Measurements from ENCODE around the gene OR51B4.
"Not testable (repeated sequence)": the region's sequence is repeated elsewhere in the genome, so short reads cannot be mapped to it uniquely, and the experiment has no call there.

The OR51B4 gene

GRCh38 chr11:5269715-5270147, 32.0 kb downstream of the OR51B4 start, which contains the start of gene HBE1:
TSS of gene HBE1 (minus strand) at chr11:5269945. CDS start at chr11:5269890, 55 bp downstream.
- DNase-seq, result peak; percentile 17

GRCh38 chr11:5267033-5267563, 34.6 kb downstream of the OR51B4 start:
- DNase-seq, result no peak

GRCh38 chr11:5266609-5267008, 35.1 kb downstream of the OR51B4 start:
- DNase-seq, result no peak

GRCh38 chr11:5265832-5266231, 35.9 kb downstream of the OR51B4 start:
- no peak for DNase-seq

- no peak for DNase-seq
Observed at GRCh38 chr11:5258543-5259262, 43.0 kb downstream of the OR51B4 start.

GRCh38 chr11:5257296-5257695, 44.5 kb downstream of the OR51B4 start:
- no peak for DNase-seq

GRCh38 chr11:5254646-5255413, 46.9 kb downstream of the OR51B4 start, which contains the start of gene HBG2:
TSS of gene HBG2 (minus strand) at chr11:5254781. CDS start at chr11:5254728, 53 bp downstream.
- DNase-seq, result not testable (repeated sequence)

GRCh38 chr11:5254023-5254422, 47.7 kb downstream of the OR51B4 start:
- DNase-seq, result peak; percentile 17

GRCh38 chr11:5253440-5253839, 48.3 kb downstream of the OR51B4 start:
- not testable (repeated sequence) for DNase-seq

GRCh38 chr11:5252919-5253265, 48.9 kb downstream of the OR51B4 start:
- no peak for DNase-seq

GRCh38 chr11:5252192-5252918, 49.4 kb downstream of the OR51B4 start:
- DNase-seq, result no peak

GRCh38 chr11:5251746-5252145, 50.0 kb downstream of the OR51B4 start:
- DNase-seq, result no peak
